DMS53 treated with DMSO at 0.1 percent for 48 hours (cell line): Measurements from ENCODE around the gene MYRIP.
"Not testable (repeated sequence)": the region's sequence is repeated elsewhere in the genome, so short reads cannot be mapped to it uniquely, and the experiment has no call there.

Experiments used
- DNase-seq: peaks from one replicate; lab custom pipeline; 2025; ENCODE audit not compliant: unreplicated experiment; lab: John Stamatoyannopoulos, UW

Gene MYRIP

DNA sequence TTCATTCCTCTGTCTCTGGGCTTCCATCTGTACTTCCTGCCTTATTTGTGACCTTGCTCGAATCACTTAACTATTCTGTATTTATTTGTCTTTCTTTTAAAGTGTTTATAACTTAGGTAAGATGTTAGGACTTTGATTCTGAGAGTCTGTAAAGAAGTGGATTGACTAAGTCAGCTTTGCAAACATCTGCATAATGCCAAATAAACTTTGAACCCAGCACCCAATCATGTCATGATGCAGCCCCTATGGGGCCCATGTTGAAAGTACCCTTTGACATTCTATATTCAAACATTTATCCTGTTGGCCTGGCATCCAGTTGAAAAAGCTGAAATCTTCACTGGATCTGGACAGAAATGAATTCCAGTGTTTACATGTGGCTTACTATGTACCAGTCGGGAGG is 3.8 kb upstream of the MYRIP start:
- no peak for DNase-seq

DNA sequence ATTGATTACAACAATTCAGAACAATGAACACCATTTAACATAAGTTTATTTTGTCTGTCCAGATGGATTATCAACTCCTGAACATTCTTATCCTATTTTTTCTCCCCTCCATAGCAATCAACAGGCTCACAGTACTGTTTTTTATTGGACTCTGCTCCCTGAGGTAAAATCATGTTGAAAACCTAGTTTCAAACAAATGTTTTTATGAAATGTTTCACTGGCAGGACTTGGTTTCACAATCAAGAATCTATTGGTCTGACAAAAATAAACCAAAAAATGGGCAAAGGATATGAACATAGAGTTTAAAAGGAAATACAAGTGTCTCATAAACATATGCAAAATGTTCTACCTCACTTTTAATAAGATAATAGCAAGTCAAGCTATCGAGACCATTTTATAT is 2.6 kb upstream of the MYRIP start:
- DNase-seq = no peak

DNA sequence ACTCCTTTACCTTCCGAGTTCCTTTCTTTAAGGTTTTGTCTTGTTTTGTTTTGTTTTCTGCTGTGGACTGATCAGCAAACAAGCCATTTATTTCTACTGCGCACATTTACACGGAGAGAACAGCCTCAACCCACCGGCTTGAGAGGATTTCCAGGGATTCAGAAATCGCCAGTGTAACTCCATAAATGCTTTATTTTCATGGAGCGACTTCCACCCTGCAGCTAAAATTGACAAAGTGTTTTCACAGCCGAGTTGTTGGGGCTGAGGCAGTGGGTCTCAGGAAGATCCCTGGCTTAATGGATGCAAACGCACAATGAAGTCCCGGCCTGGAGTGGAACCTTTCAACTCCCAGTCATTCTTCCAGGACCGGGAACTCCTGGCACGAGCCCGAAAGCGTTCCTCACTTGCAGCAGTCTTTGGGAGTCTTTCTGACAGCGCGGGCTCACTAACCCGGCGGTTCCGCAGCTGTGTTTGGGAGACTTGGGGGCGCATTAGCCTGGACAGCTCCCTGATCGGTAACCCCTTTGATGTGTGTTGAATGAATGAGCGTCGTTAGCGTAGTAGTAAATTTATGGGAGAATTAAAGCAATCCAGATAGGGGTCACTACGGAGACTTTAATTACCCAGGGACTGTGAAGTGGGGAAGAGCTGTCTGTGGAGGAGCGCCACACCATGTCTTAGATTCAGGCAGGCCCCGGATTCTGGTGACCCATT is 785 bp upstream of the MYRIP start:
- no peak for DNase-seq

DNA sequence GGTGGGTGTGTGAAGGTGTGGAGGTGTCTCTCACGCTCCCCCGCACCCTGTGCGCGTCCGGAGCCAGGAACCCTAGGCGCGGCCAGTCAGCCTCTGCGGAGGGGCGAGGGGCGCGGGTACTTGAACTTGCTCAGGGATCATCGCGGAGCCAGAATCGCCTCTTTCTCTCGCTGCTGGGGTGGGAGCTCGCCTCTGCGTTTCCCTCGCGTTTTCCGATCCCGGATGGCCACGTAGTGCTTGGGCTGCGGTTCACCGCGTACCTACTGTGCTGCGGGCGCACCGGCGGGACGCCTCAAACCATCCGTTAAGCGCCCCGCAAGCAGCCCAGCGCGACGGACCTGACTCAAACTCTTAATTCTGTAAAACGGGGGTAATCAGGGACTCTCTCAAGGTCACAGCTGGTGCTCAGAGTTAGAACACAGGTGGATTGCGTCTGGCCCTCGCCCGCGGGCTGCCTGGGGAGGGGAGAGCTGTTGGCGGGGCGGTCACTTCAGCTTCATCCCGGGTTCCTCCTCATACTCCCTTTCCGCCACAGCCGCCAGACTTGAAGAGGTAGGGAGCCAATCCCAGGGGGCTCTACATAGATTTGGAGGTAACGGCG is 686 bp downstream of the MYRIP start:
- DNase-seq = no peak

DNA sequence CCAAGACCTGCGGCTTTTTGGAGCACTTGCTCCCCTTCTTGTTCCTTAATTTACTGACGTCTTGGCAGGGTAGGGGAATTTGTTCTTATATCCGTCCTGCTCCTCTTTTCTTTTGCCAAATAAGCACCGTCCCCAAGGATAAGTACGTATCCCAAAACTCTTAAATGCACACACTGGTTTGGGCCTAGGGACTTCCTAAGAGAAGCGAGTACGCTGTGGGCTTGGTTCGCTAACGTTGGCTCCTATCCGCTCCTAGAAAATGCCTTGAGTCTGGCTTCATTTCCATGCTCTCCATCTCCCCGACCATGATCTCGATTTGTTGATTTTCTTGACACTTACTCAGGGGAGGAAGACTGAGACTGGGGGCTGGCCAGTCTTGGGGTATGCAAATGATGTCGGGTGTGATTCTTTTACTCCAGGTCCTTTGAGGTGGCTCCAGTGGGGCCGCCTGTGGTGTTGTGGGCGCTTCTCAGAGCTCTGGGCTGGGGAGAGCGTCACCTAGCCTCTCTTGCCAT is 1.3 kb downstream of the MYRIP start:
- DNase-seq = no peak

DNA sequence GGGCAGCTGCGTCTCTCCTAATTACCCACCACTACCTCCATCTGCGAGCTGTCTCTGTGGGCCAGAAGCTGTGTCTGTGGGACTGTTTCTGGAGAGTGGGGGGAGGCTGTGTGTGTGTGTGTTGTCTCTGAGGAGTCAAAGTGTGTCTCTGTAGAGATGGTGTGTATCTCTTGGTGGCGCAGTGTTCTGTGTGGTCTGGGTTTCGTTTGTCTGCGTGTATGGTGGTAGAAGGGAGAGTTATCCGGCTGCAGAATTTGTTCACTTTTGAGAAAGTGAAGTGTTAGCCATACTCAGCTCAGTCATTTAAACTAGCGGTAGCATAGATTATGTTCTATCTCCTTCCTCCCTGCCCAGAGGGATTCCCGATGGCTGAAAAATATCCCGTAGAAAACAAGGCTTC is 2.2 kb downstream of the MYRIP start:
- DNase-seq = no peak

DNA sequence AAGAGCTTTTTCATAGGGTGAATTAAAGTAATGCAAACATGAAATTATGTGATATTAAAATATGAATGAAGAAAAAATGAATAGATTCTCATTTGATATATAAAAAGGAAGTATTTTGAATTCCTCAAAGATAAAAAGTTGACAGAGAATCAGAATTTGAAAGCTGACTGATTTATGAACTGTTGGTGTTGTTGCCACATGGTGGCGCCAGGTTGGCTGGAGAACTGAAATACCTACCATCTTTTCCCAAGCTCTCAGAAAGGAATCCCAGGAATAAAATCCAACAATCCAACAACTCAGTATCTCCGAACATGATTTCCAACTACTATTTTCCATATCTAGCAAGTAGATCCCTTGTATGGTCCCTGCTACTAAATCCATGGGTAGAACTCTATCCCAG is 3.1 kb downstream of the MYRIP start:
- no peak for DNase-seq

DNA sequence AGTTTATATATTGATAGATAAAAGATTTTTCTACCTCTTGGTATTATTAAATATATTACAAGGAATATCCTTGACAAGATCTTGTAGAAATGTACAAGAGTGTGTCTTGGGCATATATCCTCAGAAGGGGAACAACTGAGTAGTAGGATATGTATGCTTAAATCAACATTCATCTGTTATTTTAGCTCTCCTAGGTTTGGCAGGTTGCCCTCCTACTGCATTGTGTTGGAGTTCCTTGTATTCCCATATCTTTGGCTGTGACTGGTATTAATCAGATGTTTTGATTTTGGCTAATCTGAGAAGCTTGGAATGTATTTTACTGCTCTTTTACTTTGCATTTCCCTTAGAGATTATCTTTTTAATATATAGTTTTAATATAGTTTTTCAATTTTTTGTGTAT is 4.6 kb downstream of the MYRIP start:
- no peak for DNase-seq

DNA sequence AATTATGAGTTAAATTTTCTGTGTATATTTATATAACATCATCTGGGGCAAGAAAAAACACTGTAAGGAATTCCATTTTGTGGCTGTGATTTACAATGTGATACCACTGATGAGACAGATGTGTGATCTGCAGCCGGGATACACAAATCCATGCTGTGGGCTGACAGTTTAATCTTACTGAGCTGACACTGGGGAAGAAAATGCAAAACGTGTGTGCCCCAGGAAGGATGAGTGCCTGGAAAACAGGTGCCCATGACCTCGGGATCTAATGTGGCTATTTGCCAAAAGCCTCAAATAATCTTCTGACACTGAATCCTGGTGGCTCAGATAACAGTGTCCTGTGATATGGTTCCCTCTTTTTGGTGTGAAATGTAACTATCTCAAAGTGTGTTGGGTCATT is 10.5 kb downstream of the MYRIP start:
- no peak for DNase-seq

DNA sequence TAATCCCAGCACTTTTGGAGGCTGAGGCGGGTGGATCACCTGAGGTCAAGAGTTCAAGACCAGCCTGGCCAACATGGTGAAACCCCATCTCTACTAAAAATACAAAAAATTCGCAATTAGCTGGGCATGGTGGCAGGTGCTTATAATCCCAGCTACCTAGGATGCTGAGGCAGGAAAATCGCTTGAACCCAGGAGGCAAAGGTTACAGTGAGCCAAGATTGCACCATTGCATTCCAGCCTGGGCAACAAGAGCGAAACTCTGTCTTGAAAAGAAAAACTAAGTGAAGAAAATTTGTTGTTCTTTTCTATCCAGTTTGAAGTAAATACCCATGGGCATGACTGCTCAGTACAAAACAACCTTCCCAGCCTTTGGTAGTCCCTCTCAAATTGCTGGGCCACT is 24.4 kb downstream of the MYRIP start:
- DNase-seq = not testable (repeated sequence)

DNA sequence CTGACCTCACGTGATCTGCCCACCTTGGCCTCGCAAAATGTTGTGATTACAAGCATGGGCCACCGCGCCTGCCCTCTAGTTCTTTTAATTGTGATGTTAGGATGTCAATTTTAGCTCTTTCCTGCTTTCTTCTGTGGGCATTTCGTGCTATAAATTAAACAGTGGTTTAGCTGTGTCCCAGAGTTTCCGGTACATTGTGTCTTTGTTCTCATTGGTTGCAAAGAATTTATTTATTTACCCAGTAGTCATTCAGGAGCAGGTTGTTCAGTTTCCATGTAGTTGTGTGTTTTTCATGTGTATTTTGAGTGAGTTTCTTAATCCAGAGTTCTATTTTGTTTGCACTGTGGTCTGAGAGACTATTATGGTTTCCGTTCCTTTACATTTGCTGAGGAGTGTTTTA is 30.1 kb downstream of the MYRIP start:
- no peak for DNase-seq

DNA sequence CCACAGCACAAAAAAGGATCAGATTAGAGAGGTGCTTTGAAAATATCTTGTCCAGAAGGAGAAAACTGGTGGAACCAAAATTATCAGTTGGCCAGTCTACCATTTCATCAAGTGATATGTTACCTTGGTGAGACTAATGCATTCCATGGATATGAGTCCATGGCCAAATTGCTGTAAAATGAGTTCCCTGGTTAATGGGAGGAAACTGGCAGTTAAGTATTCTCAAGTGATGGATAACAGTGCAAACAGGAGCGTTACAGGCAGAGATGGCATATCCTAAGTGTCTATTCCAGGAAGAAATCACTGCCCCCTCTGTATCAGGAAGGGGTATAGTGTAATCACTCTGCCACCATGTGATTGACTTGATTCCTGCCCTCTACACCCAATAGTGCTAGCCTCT is 34.0 kb downstream of the MYRIP start:
- DNase-seq = no peak

DNA sequence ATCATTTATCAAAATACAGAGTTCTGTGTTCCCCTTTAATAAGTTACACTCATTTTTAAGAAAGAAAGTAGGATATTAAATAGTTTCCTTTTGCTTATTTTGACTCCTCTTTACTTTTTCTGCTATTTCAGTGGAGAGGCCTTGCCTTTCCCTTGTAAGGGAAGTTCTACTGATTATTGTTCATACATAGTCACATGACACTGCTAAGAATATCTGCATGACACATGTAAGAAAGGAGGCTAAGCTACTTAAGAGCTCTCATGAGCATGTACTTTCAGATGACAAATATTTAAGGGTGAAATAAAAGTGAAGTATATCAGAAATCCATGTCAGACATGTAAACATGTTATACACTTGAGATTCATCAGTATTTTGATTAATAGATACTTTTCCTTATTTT is 39.0 kb downstream of the MYRIP start:
- no peak for DNase-seq

DNA sequence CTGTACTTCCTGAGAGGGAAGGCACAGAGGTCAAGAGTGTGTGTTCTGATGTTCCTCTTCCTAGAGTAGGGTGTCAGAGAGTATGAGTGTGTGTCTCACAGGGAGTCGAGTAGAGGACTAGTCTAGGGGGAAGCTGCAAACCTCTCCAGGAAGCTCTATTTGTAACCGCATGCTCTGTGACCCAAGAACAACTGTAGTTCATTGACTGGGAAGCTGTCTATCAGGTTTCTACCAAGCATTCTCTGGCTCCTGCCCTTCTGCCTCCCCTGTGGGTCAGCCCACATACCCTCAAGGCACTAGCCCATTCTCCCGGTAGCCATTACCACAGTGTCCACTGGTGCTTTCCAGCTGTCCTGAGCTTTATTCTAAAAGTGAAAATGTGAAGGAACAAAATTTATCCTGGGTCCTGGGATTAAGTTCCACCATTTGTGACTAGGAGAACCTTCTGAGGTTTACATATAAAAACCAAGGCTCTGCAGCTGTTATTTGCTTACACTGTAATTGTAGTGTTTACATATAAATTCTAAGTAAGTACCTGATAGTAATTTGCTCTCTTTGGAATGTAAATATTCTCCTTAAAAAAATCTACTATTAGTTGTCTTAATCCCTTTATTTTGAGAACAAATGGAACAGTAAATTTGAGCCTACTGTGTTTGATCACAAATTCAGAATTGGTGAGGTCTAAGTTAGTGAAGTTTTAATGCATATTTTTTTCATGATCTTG is 40.7 kb downstream of the MYRIP start:
- DNase-seq = peak; percentile 56

DNA sequence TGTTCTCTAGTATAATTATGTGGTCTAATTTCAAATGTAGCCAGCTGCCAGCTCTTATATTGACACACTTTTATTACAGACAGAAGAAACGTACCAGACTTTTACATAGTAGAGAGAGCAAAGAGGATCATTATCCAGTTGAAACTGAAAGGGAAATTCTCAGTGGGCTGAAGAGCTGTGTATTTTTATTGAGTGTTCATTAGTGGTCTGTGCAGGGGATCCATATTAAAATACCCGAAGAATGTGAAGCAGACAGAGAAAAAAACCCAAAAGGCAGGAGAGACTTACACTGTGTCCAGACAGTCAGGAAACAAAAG is 41.3 kb downstream of the MYRIP start:
- no peak for DNase-seq

DNA sequence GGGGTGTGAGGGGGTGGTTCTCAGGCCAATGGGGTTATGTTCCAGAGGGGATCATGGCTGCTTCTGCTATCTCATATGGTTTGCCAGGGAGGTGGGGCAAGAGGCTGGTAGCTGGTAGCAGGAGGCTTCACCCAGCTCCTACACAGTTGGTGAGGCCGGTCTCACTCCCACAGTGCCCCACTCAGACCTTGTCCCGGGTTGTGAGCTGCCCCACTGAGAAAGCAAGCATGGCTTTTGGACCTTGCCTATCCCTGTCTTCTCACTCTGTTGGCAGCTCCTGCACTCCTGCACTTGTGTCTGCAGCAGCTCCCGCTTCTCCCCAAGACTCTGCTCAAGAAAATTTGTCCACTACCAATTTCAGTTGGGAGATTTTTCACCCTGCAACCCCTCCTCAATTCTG is 46.1 kb downstream of the MYRIP start:
- DNase-seq = no peak

DNA sequence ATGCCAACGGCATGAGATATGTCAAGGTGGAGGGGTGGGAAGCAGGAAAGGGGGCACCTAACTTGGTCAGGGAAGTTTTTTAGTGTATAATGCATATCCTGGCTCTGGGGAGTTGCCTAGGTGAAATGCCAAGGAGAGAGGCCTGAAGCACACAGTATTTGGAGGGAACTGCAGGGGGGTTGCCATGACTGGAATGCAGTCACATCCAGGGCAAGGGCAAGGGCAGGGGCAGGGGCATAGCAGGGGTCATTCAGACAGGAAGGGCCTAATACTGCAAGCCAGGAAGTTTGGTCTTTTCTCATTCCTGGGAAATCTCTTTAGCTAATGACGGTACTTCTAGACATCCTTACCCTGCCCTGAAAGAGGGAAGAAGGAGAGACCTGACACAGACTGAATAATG is 60.5 kb downstream of the MYRIP start:
- DNase-seq = no peak

DNA sequence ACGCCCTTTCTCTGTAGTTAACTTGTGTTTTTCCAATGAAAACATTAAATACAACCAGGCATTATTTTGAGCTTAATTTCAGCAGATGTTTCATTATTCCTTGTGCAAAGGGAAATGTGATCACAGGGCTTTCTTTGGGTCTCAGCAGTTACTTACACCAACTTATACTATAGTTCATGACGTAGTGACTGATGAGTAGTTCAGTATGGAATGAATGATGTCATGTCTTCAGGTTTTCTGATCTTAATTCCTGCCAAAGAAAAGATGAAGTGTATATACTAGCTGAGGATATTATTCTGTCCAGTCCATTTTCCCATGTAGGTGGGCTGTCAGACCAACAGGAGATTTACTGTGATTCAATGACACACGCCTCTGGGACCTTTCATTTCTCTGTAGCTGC is 61.3 kb downstream of the MYRIP start:
- DNase-seq = no peak

DNA sequence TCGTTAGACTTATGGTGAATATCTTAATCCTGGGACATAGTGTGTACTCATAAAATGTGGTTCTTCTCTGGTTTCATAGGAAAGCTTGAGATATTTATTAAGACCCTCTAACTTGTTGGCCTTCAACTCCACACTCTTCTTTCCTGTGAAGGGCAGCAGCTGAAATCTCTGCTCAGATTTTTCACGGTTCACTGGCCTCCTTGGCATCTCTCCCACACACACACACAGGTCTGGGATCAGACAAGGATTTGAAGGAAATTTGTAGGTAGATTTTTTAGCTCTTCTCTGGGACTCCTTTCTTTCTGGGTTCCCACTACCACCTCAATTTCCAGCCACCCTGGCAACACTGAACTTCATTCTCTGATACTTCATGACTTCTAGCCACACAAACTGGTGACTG is 70.2 kb downstream of the MYRIP start:
- no peak for DNase-seq

DNA sequence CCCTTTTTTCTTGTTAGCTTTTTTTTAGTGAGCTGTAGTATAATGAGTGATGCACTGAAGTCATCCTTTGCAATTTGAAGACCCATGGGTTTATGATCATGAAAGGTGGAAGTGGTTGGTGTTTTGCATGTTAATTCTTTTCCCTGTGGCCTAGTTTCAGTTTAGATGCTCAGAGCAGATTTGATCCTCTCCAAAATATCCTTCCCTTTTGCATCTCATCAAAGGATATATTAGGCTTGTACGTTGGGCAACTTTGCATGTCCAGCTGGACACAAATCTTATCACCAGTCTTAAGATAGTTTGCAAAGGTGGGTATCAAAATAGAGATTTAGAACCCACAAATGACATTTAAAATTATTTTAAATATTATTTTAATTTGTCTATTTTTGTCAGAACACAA is 72.7 kb downstream of the MYRIP start:
- DNase-seq = no peak

DNA sequence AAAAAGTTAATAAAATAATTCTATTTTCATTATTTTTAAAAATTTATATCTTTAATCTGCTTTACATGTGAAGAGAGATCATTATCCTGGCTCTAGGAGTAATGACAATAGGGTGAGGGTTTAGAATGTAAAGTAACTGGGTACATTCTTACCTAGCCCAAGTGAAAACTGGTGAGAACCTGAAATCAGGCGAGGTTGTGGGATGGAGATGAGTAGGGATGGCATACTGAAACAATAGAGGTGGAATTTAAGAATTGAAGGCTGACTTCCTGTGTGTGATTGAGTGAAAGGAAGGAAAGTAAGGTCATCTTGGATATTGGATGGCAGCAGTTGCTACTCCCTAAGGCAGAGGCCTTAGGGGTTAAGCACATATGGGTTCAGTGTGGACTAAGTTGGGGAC is 82.7 kb downstream of the MYRIP start:
- DNase-seq = no peak

DNA sequence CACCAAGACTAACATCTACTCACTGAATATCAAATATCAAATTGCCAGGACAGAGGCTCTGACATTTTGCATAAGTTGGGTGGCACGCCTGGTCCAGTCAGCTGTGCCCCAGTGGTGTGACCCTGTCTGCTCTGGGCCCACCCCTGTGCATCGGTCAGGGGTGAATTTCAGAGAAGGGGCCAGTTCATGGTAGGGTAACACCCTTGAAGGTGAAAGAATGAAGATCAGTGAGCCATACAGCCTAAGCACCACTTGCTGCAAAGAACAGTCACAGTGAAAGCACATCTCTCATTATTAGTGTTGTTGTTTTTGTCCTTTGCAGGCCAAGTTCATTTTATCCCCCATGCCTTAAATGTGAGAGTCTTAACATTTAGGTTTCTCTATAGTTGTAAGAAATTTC is 86.8 kb downstream of the MYRIP start:
- no peak for DNase-seq
